Measurements from ENCODE around the gene SALL2. TPM values are rescaled to one million over a fixed set of nuclear protein-coding genes. Genes with fewer than 3 reads are reported as not detected.

The SALL2 gene
- total RNA-seq, 1 donor from 2014 or later = 22.7 TPM

- Mint-ChIP-seq H3K27me3 (ENCODE audit: unreplicated experiment) (no peaks in the 10 kb centered on the region), H3K36me3 (ENCODE audit: unreplicated experiment) (peaks cover 19% of the 10 kb centered on the region), H3K27ac (ENCODE audit: unreplicated experiment) (peak overlapping the region; percentile 99), H3K9me3 (ENCODE audit: unreplicated experiment) (no peaks in the 10 kb centered on the region), H3K4me3 (ENCODE audit: unreplicated experiment) (peak overlapping the region; percentile 100), H3K4me1 (ENCODE audit: unreplicated experiment) (peaks cover 24% of the 10 kb centered on the region)
- DNase-seq (ENCODE audit: extremely low spot score, unreplicated experiment) = no peak
- no peak for TF ChIP-seq CTCF (IDR thresholded peaks at IDR 0.05)
These were observed 50.2 kb downstream of the SALL2 start for GRCh38 chr14:21475767-21476522.

Other genes with a start within 250 kb of the SALL2 start
- gene RPGRIP1, start 246.3 kb downstream of the SALL2 start, total RNA-seq = not detected in 2 replicates
- gene SUPT16H, start 142.3 kb downstream of the SALL2 start, total RNA-seq = 82.5 and 85.6 TPM in 2 replicates
- gene CHD8, start 70.2 kb downstream of the SALL2 start, total RNA-seq = 86.0 and 99.0 TPM in 2 replicates
- 35.5 and 38.7 TPM in 2 replicates for gene RAB2B, start 49.4 kb downstream of the SALL2 start, total RNA-seq
- 78.8 and 80.9 TPM in 2 replicates for gene TOX4, start 49.2 kb downstream of the SALL2 start, total RNA-seq
- 42.9 and 43.9 TPM in 2 replicates for gene METTL3, start 15.0 kb downstream of the SALL2 start, total RNA-seq
- gene OR10G3, start 53.7 kb upstream of the SALL2 start, total RNA-seq = not detected in 2 replicates
- not detected in 2 replicates for gene OR10G2, start 108.6 kb upstream of the SALL2 start, total RNA-seq
- not detected in 2 replicates for gene OR4E2, start 127.5 kb upstream of the SALL2 start, total RNA-seq
- not detected in 2 replicates for gene OR4E1, start 147.5 kb upstream of the SALL2 start, total RNA-seq